Stimulated activated CD4-positive, alpha-beta T cell treated with anti-CD3 and anti-CD28 coated beads, TNF-alpha, amount 100 ng/mL, for 24 hours (primary cell): ENCODE results near the gene SMIM29.

Experiments used
- DNase-seq, 3 experiments: peaks; one replicate each; pipeline ENCODE4 v3.0.0-alpha.2; 2020; ENCODE audit warnings: low read depth in 3 of 3

Gene SMIM29

GRCh38 chr6:34226731-34227586 lies 21.8 kb downstream of the SMIM29 start:
- DNase-seq: no peak

GRCh38 chr6:34226066-34226465 lies 22.7 kb downstream of the SMIM29 start:
- DNase-seq: no peak

GRCh38 chr6:34225551-34225950 lies 23.3 kb downstream of the SMIM29 start:
- DNase-seq: no peak

- DNase-seq: peak; percentile 90 to 94 (median 92)
These were observed 24.6 kb downstream of the SMIM29 start for GRCh38 chr6:34223956-34224940.

- DNase-seq: no peak
These were observed 25.3 kb downstream of the SMIM29 start for GRCh38 chr6:34223381-34223955.

- no peak for DNase-seq
These were observed 30.1 kb downstream of the SMIM29 start for GRCh38 chr6:34218691-34219090.

GRCh38 chr6:34213772-34214171 lies 35.0 kb downstream of the SMIM29 start:
- DNase-seq: no peak

GRCh38 chr6:34207695-34208443 lies 40.9 kb downstream of the SMIM29 start:
- no peak for DNase-seq

- no peak for DNase-seq
These were observed 42.1 kb downstream of the SMIM29 start for GRCh38 chr6:34206726-34207125.

- no peak for DNase-seq
These were observed 42.9 kb downstream of the SMIM29 start for GRCh38 chr6:34205916-34206315.

- DNase-seq: no peak
These were observed 43.3 kb downstream of the SMIM29 start for GRCh38 chr6:34205466-34205865.

GRCh38 chr6:34204693-34205092 lies 44.1 kb downstream of the SMIM29 start:
- DNase-seq: no peak

GRCh38 chr6:34202329-34203201 lies 46.2 kb downstream of the SMIM29 start:
- DNase-seq: no peak

GRCh38 chr6:34201455-34202107 lies 47.2 kb downstream of the SMIM29 start:
- no peak for DNase-seq

GRCh38 chr6:34200340-34200971 lies 48.4 kb downstream of the SMIM29 start:
- no peak for DNase-seq

GRCh38 chr6:34196833-34197195 lies 52.0 kb downstream of the SMIM29 start:
- DNase-seq: no peak
